Neuron (in vitro differentiated cells): Measurements from ENCODE around the gene TREML1.
"Not testable (repeated sequence)": the region's sequence is repeated elsewhere in the genome, so short reads cannot be mapped to it uniquely, and the experiment has no call there.

Experiments used
- H2AFZ ChIP-seq: one replicate; pipeline ENCODE4 v1.6.1; 2013; ENCODE audit warnings: low read depth, mild to moderate bottlenecking, inconsistent platforms, low read length, moderate library complexity
- H3K27me3 ChIP-seq: one replicate; pipeline ENCODE4 v1.6.1; 2013; ENCODE audit warnings: low read length; ENCODE audit not compliant: insufficient read depth
- H3K36me3 ChIP-seq: one replicate; pipeline ENCODE4 v1.6.1; 2013; ENCODE audit warnings: low read length; ENCODE audit not compliant: insufficient read depth
- H3K4me1 ChIP-seq: one replicate; pipeline ENCODE4 v1.6.1; 2013; ENCODE audit warnings: low read length; ENCODE audit not compliant: insufficient read depth
- H3K4me3 ChIP-seq: 2 replicates; pipeline ENCODE4 v1.5.1; 2013; ENCODE audit warnings: mild to moderate bottlenecking, low read length, moderate library complexity
- H3K9me3 ChIP-seq: one replicate; pipeline ENCODE4 v1.6.1; 2013; ENCODE audit warnings: low read length

The TREML1 gene

DNA sequence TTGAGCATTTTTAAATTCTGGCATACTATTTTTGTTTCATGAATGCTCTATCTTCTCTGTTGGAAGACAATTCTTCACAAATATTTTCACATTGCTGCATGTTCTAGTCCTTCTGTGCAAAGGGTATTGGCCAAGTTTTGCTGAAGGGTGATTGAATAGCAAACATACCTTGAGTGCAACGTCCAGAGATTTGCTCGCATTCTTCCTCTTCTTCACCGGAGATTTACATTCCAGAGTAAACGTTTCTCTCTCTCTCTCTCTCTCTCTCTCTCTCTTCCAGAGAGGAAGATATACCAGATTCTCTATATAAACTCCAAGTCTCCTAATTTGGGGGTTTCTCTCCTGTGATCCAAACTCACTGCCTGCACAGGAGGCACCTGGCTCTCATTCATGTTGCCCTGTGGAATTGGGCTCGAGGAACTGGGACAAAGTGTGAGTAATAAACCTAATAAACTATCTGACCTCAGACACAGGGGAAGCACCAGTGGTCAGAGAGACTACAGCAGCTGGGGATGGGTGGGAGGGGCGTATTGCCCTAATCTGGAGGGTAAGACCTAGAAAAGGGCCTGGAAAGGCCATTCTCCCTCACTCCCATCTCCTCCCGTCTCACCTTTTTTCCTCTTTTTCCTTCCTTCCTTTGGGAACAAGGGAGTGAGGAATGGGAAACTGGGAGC is 1.1 kb upstream of the TREML1 start:
- peaks cover 7% of the 10 kb centered on the region for H3K27me3 ChIP-seq
- no peaks in the 10 kb centered on the region for H3K9me3 ChIP-seq
- H3K4me1 ChIP-seq: no peaks in the 10 kb centered on the region
- H3K4me3 ChIP-seq: no peak overlapping the region
- no peak overlapping the region for H2AFZ ChIP-seq
- H3K36me3 ChIP-seq: no peaks in the 10 kb centered on the region

DNA sequence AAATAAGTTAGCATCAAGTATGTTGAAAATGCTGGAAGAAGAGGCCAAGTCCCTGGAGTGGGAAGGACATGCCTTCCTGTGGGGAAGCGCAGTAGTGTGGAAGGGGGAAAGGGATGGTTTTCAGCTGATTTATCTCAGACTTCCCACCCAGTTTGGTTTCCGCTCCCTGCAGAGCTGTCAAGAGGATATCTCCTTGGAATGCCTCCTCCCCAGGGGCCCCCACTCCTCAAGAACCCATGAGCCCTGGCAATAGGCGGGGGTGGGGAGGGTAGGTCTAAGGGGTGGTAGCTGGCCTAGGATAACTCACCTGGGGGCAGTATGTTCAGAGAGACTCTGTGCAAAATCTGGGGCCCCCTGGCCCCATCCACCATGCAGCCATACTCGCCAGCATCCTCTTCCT is 696 bp downstream of the TREML1 start:
- Histone ChIP-seq H3K4me3 (no peak overlapping the region), H3K4me1 (no peaks in the 10 kb centered on the region), H3K27me3 (peaks cover 5% of the 10 kb centered on the region), H3K36me3 (no peaks in the 10 kb centered on the region), H2AFZ (no peak overlapping the region), H3K9me3 (no peaks in the 10 kb centered on the region)

DNA sequence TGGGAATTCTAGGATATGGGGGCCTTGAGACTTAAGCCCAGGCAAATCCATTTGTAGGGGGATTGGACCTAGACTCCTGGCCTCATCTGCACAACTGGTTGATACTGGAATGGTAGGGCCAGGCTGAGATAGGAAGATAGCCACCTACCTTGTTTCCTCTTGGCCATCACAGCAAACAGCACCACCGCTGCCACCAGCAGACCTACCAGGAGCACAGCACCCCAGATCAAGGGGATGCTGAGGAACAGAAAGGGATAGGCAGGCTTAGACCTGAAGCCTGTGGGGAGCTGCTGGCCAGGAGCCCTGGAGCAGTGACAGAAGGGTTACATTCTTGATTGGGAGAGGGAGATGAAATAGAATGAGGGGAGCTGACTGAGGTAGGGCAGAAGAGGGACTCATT is 3.5 kb downstream of the TREML1 start:
- H3K4me3 ChIP-seq: no peak overlapping the region
- H2AFZ ChIP-seq: no peak overlapping the region
- no peaks in the 10 kb centered on the region for H3K4me1 ChIP-seq
- no peaks in the 10 kb centered on the region for H3K9me3 ChIP-seq
- H3K27me3 ChIP-seq: no peaks in the 10 kb centered on the region
- H3K36me3 ChIP-seq: no peaks in the 10 kb centered on the region

DNA sequence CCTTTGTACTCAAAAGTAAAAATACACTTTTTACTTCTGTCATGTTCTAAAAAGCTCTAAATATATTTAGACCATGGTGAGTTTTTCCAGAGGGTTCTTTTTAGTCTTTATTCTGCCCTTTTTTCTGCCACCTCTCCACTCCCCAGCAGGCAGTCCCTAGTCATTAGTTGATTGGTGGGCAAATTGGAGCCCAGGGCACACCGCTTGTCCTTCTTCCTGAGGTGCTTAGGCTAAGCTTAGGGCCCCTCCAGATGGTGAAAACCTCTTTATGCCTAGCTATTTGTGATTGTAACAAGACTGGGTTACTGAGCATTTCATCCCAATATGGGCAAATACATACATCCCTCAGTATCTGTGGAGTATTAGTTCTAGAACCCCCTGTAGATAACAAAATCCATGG is 6.2 kb downstream of the TREML1 start:
- Histone ChIP-seq H3K9me3 (no peaks in the 10 kb centered on the region), H3K4me1 (no peaks in the 10 kb centered on the region), H3K4me3 (no peak overlapping the region), H2AFZ (no peak overlapping the region), H3K27me3 (no peaks in the 10 kb centered on the region), H3K36me3 (no peaks in the 10 kb centered on the region)

DNA sequence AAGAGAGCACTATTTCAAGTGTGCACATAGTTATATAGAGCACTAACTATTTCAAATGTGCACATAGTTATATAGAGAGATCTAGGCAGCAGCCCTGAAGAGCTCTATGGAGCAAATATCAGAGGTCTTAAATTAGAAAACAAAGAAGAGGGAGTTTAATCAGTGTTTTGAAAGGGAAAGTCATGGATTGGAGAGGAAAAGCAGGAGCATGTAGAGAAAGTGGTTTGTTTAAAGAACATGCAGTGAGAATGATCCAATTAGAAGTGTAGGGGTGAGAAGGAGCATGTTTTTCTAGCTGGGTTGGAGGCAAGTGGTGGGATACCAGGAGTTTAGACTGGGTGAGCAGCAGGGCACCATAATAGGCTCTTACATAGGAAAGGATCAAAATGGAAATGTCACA is 17.2 kb downstream of the TREML1 start:
- Histone ChIP-seq H3K9me3 (no peaks in the 10 kb centered on the region), H2AFZ (no peak overlapping the region), H3K4me3 (no peak overlapping the region), H3K4me1 (peaks cover 11% of the 10 kb centered on the region), H3K36me3 (no peaks in the 10 kb centered on the region), H3K27me3 (no peaks in the 10 kb centered on the region)

DNA sequence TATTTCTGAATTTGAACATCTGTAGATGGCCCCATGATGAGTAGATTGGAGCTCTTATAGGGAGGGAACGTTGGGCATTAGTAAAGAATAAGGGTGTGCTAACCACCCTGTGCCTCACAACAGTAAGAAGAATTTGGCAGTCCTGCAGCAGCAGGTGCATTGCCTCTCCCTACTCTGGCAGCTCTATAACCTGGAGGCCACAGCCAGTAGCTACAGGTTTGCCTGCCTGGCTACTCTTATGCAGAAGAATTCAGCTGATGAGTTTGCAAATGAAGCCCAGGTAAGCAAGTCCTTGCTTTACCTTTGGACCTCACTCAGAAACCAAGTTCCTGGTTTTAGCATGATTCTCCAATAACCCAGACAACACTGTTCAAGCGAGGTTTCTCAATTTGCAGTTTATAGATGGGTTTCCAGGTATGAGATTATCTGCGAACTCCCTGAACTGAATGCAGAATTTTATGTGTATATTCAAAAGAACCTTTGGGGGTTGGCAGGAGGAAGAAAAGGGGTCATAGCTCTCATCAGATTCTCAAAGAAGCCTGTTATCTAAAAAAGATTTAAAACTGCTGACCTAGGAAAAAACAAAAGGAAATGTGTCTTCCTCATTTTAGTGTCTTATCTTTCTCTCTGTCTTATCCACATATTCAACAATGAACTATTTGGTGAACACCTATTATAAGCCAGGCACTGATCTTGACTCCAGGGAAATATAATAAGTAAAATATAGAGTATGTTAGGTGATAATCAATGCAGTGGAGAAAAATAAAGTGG is 18.9 kb downstream of the TREML1 start:
- Histone ChIP-seq H3K4me3 (no peak overlapping the region), H3K27me3 (no peaks in the 10 kb centered on the region), H3K9me3 (no peaks in the 10 kb centered on the region), H3K36me3 (no peaks in the 10 kb centered on the region), H3K4me1 (peaks cover 8% of the 10 kb centered on the region), H2AFZ (no peak overlapping the region)

DNA sequence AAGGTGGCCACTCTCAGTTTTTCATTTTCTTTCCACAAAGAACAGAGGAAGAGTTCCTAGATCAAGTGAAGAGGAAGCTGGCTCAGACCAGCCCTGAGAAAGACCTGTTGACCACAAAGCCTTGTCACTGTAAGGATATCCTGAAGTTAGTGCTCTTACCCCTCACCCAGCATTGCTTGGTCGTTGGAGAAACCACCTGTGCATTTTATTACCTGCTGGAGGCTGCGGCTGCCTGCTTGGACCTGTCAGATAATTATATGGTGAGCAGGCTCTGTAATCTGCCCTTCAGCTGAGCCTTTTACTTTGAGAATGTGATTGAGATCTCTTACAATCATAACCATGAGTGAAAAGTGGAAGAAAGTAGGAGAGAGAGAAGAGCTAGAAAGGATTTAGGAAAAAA is 21.9 kb downstream of the TREML1 start:
- Histone ChIP-seq H3K4me1 (no peaks in the 10 kb centered on the region), H3K27me3 (no peaks in the 10 kb centered on the region), H2AFZ (no peak overlapping the region), H3K36me3 (no peaks in the 10 kb centered on the region), H3K9me3 (no peaks in the 10 kb centered on the region), H3K4me3 (no peak overlapping the region)

DNA sequence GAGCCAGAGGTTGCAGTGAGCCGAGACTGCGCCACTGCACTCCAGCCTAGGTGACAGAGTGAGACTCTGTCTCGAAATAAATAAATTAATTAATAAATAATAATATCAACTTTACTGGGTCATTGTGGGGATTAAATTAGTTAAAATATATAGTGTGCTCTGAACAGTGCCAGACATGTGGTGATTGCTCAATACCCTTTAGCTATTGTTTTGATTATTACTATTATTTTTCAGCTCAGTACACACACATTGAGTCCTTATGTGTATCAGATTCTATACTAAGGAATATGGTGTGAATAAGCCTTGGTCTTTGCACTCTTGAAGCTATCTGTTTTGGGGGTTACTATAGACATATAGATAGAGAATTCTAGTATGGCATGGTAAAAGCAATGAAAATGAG is 28.9 kb downstream of the TREML1 start:
- Histone ChIP-seq H2AFZ (no peak overlapping the region), H3K4me1 (no peaks in the 10 kb centered on the region), H3K27me3 (no peaks in the 10 kb centered on the region), H3K4me3 (no peak overlapping the region), H3K36me3 (no peaks in the 10 kb centered on the region), H3K9me3 (no peaks in the 10 kb centered on the region)

DNA sequence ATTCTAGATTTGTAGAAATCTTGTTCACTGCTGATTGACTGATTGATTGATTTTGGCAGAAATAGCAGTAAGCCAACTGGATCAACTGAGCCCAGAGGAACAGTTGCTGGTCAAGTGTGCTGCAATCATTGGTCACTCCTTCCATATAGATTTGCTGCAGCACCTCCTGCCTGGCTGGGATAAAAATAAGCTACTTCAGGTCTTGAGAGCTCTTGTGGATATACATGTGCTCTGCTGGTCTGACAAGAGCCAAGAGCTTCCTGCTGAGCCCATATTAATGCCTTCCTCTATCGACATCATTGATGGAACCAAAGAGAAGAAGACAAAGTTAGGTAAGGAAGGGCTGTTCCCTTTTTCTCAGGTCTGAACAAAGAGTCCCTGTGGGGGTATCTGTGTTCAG is 31.2 kb downstream of the TREML1 start:
- H2AFZ ChIP-seq: no peak overlapping the region
- H3K4me1 ChIP-seq: peaks cover under 1% of the 10 kb centered on the region
- no peaks in the 10 kb centered on the region for H3K36me3 ChIP-seq
- no peaks in the 10 kb centered on the region for H3K27me3 ChIP-seq
- no peak overlapping the region for H3K4me3 ChIP-seq
- no peaks in the 10 kb centered on the region for H3K9me3 ChIP-seq

DNA sequence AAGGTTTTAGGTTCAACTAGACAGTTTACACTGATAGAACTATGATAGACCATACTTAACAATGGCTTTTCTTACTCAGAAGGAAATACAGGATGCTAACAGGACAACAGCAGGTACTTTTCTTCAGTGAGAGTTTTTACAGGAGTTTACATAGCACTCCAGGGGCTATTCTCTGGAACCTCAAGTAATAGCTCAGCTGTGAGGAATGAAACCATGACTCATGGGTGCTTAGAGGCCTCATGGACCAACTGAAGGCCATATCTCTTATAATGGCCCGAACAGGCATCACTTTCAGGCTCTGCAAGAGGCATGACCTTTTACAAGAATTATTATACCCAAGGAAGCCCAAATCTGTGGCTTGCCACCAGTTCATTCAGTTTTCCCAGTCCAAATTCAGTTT is 31.8 kb downstream of the TREML1 start:
- Histone ChIP-seq H3K27me3 (no peaks in the 10 kb centered on the region), H3K36me3 (no peaks in the 10 kb centered on the region), H3K4me3 (no peak overlapping the region), H2AFZ (no peak overlapping the region), H3K9me3 (no peaks in the 10 kb centered on the region), H3K4me1 (peaks cover 6% of the 10 kb centered on the region)

DNA sequence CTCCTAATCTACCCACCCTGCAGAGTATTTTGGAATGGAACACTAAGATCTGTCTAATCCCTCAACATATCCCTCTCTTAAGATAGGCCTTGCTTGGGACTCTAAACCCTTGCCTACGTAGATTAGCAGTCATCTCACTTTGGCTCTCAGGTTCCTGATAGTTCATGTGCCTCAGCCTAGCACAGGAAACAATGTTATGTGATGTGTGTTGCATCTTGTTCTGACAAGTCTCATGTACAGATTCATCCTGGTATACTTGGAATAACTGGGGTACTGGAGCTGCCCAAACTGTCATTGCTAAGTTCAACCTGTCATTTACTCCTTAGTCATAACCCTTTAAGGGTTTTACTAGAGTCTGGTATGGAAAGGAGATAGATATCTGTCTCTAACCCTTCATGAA is 34.1 kb downstream of the TREML1 start:
- H3K4me1 ChIP-seq: peaks cover 7% of the 10 kb centered on the region
- H3K36me3 ChIP-seq: no peaks in the 10 kb centered on the region
- H3K27me3 ChIP-seq: no peaks in the 10 kb centered on the region
- H3K4me3 ChIP-seq: no peak overlapping the region
- H3K9me3 ChIP-seq: no peaks in the 10 kb centered on the region
- H2AFZ ChIP-seq: no peak overlapping the region

DNA sequence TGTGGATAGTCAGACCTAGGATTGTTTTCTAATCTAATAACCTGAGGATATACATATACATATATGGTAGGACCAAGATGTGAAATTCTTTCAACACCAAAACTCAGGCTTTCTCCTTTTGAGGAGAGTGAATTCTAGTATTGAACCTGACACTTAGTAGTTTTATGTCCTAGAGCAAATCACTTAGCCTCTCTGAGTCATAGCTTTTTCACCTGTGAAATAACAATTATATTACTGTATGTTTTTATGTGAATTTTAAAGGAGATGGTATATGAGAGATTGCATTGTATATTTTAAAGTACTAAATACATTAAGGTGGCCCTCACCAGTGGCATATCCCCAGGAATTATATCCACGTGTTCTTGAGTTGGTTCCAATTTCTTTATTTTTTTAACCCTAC is 34.6 kb downstream of the TREML1 start:
- no peaks in the 10 kb centered on the region for H3K9me3 ChIP-seq
- H2AFZ ChIP-seq: no peak overlapping the region
- no peaks in the 10 kb centered on the region for H3K27me3 ChIP-seq
- no peak overlapping the region for H3K4me3 ChIP-seq
- no peaks in the 10 kb centered on the region for H3K36me3 ChIP-seq
- H3K4me1 ChIP-seq: peaks cover 7% of the 10 kb centered on the region

DNA sequence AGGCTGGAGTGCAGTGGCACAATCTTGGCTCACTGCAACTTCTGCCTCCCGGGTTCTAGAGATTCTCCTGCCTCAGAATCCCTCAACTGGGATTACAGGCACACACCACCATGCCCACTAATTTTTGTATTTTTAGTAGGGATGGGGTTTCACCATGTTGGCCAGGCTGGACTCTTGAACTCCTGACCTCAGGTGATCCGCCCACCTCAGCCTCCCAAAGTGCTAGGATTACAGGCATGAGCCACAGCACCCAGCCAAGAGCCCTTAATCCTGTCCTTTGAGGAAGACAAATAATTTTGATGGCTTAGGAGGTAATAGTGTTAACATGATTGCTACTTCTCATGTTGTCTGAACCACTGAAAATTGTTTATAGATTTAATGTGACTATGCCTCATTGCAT is 39.1 kb downstream of the TREML1 start:
- H3K4me3 ChIP-seq, H2AFZ ChIP-seq, H3K36me3 ChIP-seq, H3K27me3 ChIP-seq, H3K4me1 ChIP-seq, H3K9me3 ChIP-seq: not testable (repeated sequence)

DNA sequence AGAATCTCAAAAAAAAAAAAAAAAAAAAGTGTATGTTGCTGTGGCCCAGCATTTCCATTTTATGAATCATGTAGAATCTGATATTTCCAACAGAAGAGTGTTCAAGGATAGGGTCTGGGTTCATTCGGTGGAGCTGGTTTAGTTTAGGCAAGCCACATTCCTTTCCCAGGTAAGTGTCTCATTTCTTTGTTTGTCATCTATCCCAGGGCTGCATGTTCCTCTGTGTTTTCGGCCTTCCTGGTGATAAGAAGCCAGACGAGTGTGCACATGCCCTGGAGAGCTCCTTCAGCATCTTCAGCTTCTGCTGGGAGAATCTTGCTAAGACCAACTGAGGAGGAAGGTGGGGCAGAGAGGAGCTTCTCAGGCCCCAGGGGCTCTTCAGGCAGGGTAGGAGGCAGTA is 43.1 kb downstream of the TREML1 start:
- Histone ChIP-seq H3K4me3 (no peak overlapping the region), H3K4me1 (no peaks in the 10 kb centered on the region), H3K36me3 (no peaks in the 10 kb centered on the region), H2AFZ (no peak overlapping the region), H3K27me3 (no peaks in the 10 kb centered on the region), H3K9me3 (no peaks in the 10 kb centered on the region)
